BJ (cell line): ENCODE results near the gene NSMCE1. TPM values are rescaled to one million over a fixed set of nuclear protein-coding genes. Genes with fewer than 3 reads are reported as not detected.
"Not testable (repeated sequence)": the region's sequence is repeated elsewhere in the genome, so short reads cannot be mapped to it uniquely, and the experiment has no call there.

Experiments used
- CTCF ChIA-PET: fragments of 350-600 bp; formaldehyde crosslinking; extraction: SDS; loops from one replicate; lab custom pipeline; 2021; ENCODE audit warnings: antibody characterized with exemption, inconsistent platforms; lab: Yijun Ruan, JAX
- POLR2A ChIA-PET: fragments of 300-600 bp; sonication (Branson Sonifier 250); formaldehyde crosslinking; extraction: SDS; loops from one replicate; lab custom pipeline; 2021; ENCODE audit warnings: antibody characterized with exemption; lab: Charles Lee
- DNase-seq: peaks from one replicate; pipeline ENCODE4 v3.0.0-alpha.2; 2011; ENCODE audit warnings: low read depth
- H3K27me3 ChIP-seq: 2 replicates; pipeline ENCODE4 v1.6.0; 2011; ENCODE audit warnings: low read length; ENCODE audit not compliant: control insufficient read depth, insufficient read depth
- H3K36me3 ChIP-seq: 2 replicates; pipeline ENCODE4 v1.5.1; 2011; ENCODE audit warnings: low read length; ENCODE audit not compliant: control insufficient read depth, insufficient read depth
- H3K4me3 ChIP-seq: 2 replicates; pipeline ENCODE4 v1.5.1; 2011; ENCODE audit warnings: low read depth, mild to moderate bottlenecking, control low read depth, low read length
- polyA plus RNA-seq: library from polyadenylated mRNA; depleted of rRNA; stranded (reverse); fragments of >200 nt; gene quantifications from 2 replicates; pipeline ENCODE4 v1.2.3, GENCODE V29; 2011
- TF ChIP-seq, protein P1 (sequence below): IDR thresholded peaks from 2 replicates; pipeline ENCODE4 v1.5.1; 2011; ENCODE audit warnings: low read depth, mild to moderate bottlenecking, control low read depth, inconsistent platforms, low read length, moderate library complexity; ENCODE audit not compliant: insufficient read depth

Gene NSMCE1
- polyA plus RNA-seq, 1 experiment: 34.3 TPM

DNA sequence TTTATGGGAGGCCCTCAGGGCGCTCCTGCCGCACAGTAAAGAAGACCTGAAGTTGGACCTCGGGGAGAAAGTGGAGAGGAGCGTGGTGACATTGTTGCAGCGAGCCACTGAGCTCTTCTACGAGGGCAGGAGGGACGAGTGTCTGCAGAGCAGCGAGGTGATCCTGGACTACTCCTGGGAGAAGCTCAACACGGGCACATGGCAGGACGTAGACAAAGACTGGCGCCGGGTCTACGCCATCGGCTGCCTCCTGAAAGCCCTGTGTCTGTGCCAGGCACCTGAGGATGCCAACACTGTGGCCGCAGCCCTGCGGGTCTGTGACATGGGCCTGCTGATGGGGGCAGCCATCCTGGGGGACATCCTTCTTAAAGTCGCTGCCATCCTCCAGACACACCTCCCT lies 58.4 kb downstream of the NSMCE1 start:
- H3K4me3 ChIP-seq: no peak overlapping the region
- peaks cover 2% of the 10 kb centered on the region for H3K36me3 ChIP-seq
- H3K27me3 ChIP-seq: no peaks in the 10 kb centered on the region
- ChIA-PET CTCF (no interaction called here), POLR2A (no interaction called here)
- no peak for DNase-seq
- TF ChIP-seq, protein P1, sequence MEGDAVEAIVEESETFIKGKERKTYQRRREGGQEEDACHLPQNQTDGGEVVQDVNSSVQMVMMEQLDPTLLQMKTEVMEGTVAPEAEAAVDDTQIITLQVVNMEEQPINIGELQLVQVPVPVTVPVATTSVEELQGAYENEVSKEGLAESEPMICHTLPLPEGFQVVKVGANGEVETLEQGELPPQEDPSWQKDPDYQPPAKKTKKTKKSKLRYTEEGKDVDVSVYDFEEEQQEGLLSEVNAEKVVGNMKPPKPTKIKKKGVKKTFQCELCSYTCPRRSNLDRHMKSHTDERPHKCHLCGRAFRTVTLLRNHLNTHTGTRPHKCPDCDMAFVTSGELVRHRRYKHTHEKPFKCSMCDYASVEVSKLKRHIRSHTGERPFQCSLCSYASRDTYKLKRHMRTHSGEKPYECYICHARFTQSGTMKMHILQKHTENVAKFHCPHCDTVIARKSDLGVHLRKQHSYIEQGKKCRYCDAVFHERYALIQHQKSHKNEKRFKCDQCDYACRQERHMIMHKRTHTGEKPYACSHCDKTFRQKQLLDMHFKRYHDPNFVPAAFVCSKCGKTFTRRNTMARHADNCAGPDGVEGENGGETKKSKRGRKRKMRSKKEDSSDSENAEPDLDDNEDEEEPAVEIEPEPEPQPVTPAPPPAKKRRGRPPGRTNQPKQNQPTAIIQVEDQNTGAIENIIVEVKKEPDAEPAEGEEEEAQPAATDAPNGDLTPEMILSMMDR: no peak

DNA sequence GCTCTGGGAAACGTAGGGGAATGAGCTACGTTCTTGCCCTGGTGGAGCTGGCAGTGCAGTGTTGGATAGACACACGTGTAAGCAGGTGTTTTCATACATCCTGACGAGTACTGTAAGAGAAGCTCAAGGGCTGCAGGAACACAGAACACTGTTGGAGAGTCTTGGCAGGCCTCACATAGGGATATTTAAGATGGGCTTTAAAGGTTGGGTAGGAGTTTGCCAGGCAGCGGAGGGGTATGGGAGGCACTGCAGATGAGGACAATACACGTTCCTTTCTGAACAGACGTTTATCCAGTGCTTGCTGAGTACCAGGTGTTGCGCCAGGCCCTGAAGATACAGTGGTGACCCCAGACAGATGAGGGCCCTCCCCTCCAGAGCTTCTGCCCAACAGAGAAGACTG lies 59.0 kb downstream of the NSMCE1 start:
- Histone ChIP-seq H3K27me3 (no peaks in the 10 kb centered on the region), H3K36me3 (peaks cover 2% of the 10 kb centered on the region), H3K4me3 (no peak overlapping the region)
- TF ChIP-seq, protein P1: no peak
- ChIA-PET CTCF (interaction anchor here (1.3 kb wide), 1 partner anchor 158 kb away, joined by 3 read pairs; no protein-coding TSS in a partner anchor), POLR2A (no interaction called here)
- no peak for DNase-seq

DNA sequence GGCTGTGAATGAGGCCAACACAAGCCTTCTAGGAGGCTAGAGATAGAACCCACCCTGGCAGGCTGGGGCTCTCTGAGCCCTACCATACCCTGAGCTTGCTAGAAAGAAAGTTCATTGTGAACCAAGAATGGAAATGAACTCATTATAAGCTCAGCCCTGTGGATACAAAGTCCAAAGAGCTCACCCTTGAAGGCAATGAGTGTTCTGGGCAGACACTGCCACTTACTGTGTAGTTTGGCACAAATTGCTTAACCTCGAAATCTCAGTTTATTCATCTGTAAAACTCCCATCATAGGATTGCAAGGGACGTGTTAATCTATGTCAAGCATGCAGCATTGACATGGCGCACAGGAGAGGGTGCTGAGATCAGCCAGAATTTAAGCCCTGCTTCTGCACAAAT lies 59.8 kb downstream of the NSMCE1 start:
- Histone ChIP-seq H3K27me3 (no peaks in the 10 kb centered on the region), H3K4me3 (no peak overlapping the region), H3K36me3 (peaks cover 2% of the 10 kb centered on the region; the same call in 1 of the 2 replicates)
- ChIA-PET CTCF (interaction anchor here (1.3 kb wide), 1 partner anchor 159 kb away, joined by 3 read pairs; no protein-coding TSS in a partner anchor), POLR2A (no interaction called here)
- no peak for DNase-seq
- TF ChIP-seq, protein P1: no peak

DNA sequence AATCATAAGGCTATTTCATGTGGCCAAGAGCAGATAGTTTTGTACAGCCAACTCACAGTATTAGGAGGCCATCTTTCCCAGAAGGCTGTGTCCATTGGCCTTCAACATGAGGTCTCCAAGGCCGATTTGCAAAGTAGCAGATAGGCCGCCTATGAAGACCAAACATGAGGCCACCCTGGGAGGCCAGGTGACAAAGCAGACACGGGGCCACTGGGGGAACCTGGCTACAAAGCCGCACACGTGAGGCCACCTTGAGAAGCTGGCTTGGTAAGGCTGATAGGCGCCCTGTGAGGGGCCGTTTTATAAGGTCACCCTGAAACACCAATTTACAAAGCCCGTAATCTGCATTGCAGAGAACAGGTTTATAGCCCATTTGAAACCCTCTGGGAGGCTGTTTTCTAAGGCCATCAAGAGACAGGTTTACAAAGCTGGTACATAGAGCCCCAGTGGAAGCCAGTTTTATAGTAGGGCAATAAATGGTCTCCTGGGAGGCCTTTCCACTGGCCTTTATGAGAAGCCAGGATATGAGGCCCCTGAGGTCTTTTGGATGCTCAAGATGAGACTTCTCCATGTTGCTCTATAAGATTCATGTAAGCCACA lies 60.4 kb downstream of the NSMCE1 start:
- POLR2A ChIA-PET: no interaction called here
- TF ChIP-seq, protein P1: no peak
- Histone ChIP-seq H3K4me3 (no peak overlapping the region), H3K27me3 (no peaks in the 10 kb centered on the region), H3K36me3 (peaks cover 2% of the 10 kb centered on the region; the same call in 1 of the 2 replicates)
- DNase-seq: no peak
- CTCF ChIA-PET: interaction anchor here (1.2 to 1.3 kb wide), 2 partner anchors 13 to 160 kb away, joined by 3 read pairs; no protein-coding TSS in a partner anchor

DNA sequence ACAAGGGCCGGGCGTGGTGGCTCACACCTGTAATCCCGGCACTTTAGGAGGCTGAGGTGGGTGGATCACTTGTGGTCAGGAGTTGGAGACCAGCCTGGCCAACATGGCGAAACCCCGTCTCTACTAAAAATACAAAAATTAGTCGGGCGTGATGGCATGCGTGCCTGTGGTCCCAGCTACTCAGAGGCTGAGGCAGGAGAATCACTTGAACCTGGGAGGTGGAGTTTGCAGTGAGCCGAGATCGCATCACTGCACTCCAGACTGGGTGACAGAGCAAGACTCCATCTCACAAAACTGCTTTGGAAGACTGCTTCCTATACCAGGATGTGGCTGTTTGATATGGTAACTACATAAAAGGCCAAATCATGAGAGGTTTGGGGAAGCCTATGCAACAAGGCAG lies 61.5 kb downstream of the NSMCE1 start:
- POLR2A ChIA-PET, H3K27me3 ChIP-seq, H3K36me3 ChIP-seq, DNase-seq, H3K4me3 ChIP-seq: not testable (repeated sequence)
- CTCF ChIA-PET: interaction anchor here (1.2 kb wide), 1 partner anchor 14 kb away, joined by 3 read pairs; no protein-coding TSS in a partner anchor
